MCF 10A (cell line): ENCODE measurements around the gene CTXN3. TPM values are rescaled to one million over a fixed set of nuclear protein-coding genes. Genes with fewer than 3 reads are reported as not detected.

ENCODE experiments used
- BruUV-seq: library from RNA; stranded (reverse); fragments of 400-500 nt; replicated peaks from 2 replicates; lab custom pipeline; 2021; lab: Mats Ljungman, UMichigan
- CTCF ChIA-PET: fragments of 300-600 bp; sonication (Branson Sonifier 250); formaldehyde crosslinking; extraction: SDS; loops from one replicate; lab custom pipeline; 2021; ENCODE audit warnings: antibody characterized with exemption, inconsistent platforms; lab: Yijun Ruan, JAX
- POLR2A ChIA-PET: fragments of 300-600, 350-650 bp; sonication (Branson Sonifier 250); formaldehyde crosslinking; extraction: SDS; loops from one replicate; lab custom pipeline; 2020; ENCODE audit warnings: antibody characterized with exemption, inconsistent platforms; lab: Yijun Ruan, JAX
- DNase-seq: peaks from one replicate; pipeline ENCODE4 v3.0.0-alpha.2; 2018; ENCODE audit not compliant: unreplicated experiment
- H3K27ac Mint-ChIP-seq: one replicate; pipeline ENCODE4 v1.8.0; 2022; ENCODE audit warnings: mild to moderate bottlenecking, low read depth, mixed read lengths; ENCODE audit not compliant: unreplicated experiment
- H3K27me3 Mint-ChIP-seq: one replicate; pipeline ENCODE4 v1.8.0; 2022; ENCODE audit warnings: mixed read lengths; ENCODE audit not compliant: insufficient read depth, unreplicated experiment
- H3K36me3 Mint-ChIP-seq: one replicate; pipeline ENCODE4 v1.8.0; 2022; ENCODE audit warnings: mild to moderate bottlenecking, moderate library complexity, mixed read lengths; ENCODE audit not compliant: insufficient read depth, unreplicated experiment
- H3K4me1 Mint-ChIP-seq: one replicate; pipeline ENCODE4 v1.8.0; 2022; ENCODE audit warnings: mixed read lengths; ENCODE audit not compliant: insufficient read depth, unreplicated experiment
- H3K4me3 Mint-ChIP-seq: one replicate; pipeline ENCODE4 v1.8.0; 2022; ENCODE audit warnings: mild to moderate bottlenecking, moderate library complexity, mixed read lengths; ENCODE audit not compliant: unreplicated experiment
- H3K9me3 Mint-ChIP-seq: one replicate; pipeline ENCODE4 v1.8.0; 2022; ENCODE audit warnings: mixed read lengths; ENCODE audit not compliant: unreplicated experiment
- CTCF ChIP-seq: fragments of 200-600 bp; IDR thresholded peaks from one replicate; pipeline ENCODE4 v1.8.0; 2022; ENCODE audit warnings: antibody characterized with exemption, mild to moderate bottlenecking; ENCODE audit not compliant: unreplicated experiment
- intact Hi-C: fragments of 100-400 bp; cut with micrococcal nuclease; formaldehyde crosslinking; loops from 2 replicates; pipeline ENCODE4 v1.14.1; 2022
- total RNA-seq: library from RNA; stranded (reverse); gene quantifications from 2 replicates; pipeline ENCODE4 v1.2.3, GENCODE V29; 2022

Gene CTXN3
- total RNA-seq, 1 experiment from 2014 or later: not detected

GRCh38 chr5:127700237-127700766 lies 51.4 kb downstream of the CTXN3 start:
- Mint-ChIP-seq H3K27me3 (peaks cover 25% of the 10 kb centered on the region), H3K9me3 (no peaks in the 10 kb centered on the region), H3K4me3 (no peak overlapping the region), H3K36me3 (peaks cover 5% of the 10 kb centered on the region), H3K4me1 (peaks cover 27% of the 10 kb centered on the region), H3K27ac (no peak overlapping the region)
- no peak for DNase-seq
- BruUV-seq: no TSS peak
- CTCF ChIA-PET: interaction anchor here (0.6 kb wide), 3 partner anchors 17 to 135 kb away, joined by 3 to 7 read pairs (median 4); no protein-coding TSS in a partner anchor
- intact Hi-C loops: no loop called here
- TF ChIP-seq CTCF: no peak
- POLR2A ChIA-PET: no interaction called here

DNA sequence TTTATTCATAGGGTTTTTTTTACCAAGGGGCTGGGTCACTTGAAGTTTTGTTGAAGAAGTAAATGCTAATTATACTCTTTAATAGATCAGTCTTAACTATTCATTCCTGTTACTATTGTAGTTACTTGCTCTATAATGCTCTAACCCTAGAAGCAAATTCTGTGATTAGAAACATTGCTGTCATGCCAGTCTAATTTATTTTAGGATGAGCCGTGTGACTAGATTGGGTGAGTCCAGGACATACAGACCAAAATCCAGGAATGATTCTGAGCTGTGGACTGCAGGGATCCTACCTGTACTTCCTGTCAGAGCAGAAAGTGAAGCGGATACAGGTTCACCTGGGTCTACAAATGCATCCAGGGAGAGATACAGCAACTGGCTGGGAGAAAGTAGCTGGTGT lies 53.6 kb downstream of the CTXN3 start:
- CTCF ChIA-PET: interaction anchor here (1.0 to 2.0 kb wide), 2 partner anchors 131 to 139 kb away, joined by 3 to 7 read pairs; no protein-coding TSS in a partner anchor
- H3K27me3 Mint-ChIP-seq: peaks cover 38% of the 10 kb centered on the region

GRCh38 chr5:127702926-127703561 lies 54.2 kb downstream of the CTXN3 start, which contains the start of gene CCDC192:
CCDC192 (plus strand) TSS chr5:127703391; CDS start chr5:127703446, 55 bp downstream.
- no peak within 1 kb of the TSS for H3K4me3 Mint-ChIP-seq
- no peak for DNase-seq
- H3K4me1 Mint-ChIP-seq: peaks cover 24% of the 10 kb centered on the region
- peaks cover 39% of the 10 kb centered on the region for H3K27me3 Mint-ChIP-seq
- CTCF ChIA-PET: interaction anchor here (0.9 to 2.0 kb wide), 3 partner anchors 11 to 132 kb away, joined by 3 to 7 read pairs (median 3); no protein-coding TSS in a partner anchor
- H3K9me3 Mint-ChIP-seq: no peaks in the 10 kb centered on the region
- peaks cover 3% of the 10 kb centered on the region for H3K36me3 Mint-ChIP-seq
- no peak for TF ChIP-seq CTCF
- BruUV-seq: no TSS peak
- no peak within 1 kb of the TSS for H3K27ac Mint-ChIP-seq
- POLR2A ChIA-PET: interaction anchor here (1.2 to 1.4 kb wide), 2 partner anchors 9 to 95 kb away, joined by 4 read pairs; no protein-coding TSS in a partner anchor
- intact Hi-C loops: no loop called here

More for the DNA sequence above, 53.6 kb downstream of the CTXN3 start:
- intact Hi-C loops: no loop called here
- Mint-ChIP-seq H3K9me3 (no peaks in the 10 kb centered on the region), H3K4me3 (no peak overlapping the region), H3K36me3 (peaks cover 5% of the 10 kb centered on the region), H3K4me1 (peaks cover 27% of the 10 kb centered on the region), H3K27ac (no peak overlapping the region)
- BruUV-seq: no TSS peak
- TF ChIP-seq CTCF: no peak
- POLR2A ChIA-PET: interaction anchor here (0.6 kb wide), 1 partner anchor 1027 kb away, joined by 4 read pairs; no protein-coding TSS in a partner anchor
- DNase-seq: no peak
